Activated CD4-positive, CD25-positive, alpha-beta regulatory T cell treated with anti-CD3 and anti-CD28 coated beads, Interleukin-2, amount 50 U/mL, for 24 hours (primary cell): Measurements from ENCODE around the gene PLCG1.
"Not testable (repeated sequence)": the region's sequence is repeated elsewhere in the genome, so short reads cannot be mapped to it uniquely, and the experiment has no call there.

Experiments
- ATAC-seq, 2 donors: fragments of 150-1000 bp; cut with Tn5 transposase; one replicate each; pipeline ENCODE4 v1.10.0; 2021; ENCODE audit warnings: mild to moderate bottlenecking in 1 of 2, moderate library complexity in 1 of 2

The PLCG1 gene

DNA sequence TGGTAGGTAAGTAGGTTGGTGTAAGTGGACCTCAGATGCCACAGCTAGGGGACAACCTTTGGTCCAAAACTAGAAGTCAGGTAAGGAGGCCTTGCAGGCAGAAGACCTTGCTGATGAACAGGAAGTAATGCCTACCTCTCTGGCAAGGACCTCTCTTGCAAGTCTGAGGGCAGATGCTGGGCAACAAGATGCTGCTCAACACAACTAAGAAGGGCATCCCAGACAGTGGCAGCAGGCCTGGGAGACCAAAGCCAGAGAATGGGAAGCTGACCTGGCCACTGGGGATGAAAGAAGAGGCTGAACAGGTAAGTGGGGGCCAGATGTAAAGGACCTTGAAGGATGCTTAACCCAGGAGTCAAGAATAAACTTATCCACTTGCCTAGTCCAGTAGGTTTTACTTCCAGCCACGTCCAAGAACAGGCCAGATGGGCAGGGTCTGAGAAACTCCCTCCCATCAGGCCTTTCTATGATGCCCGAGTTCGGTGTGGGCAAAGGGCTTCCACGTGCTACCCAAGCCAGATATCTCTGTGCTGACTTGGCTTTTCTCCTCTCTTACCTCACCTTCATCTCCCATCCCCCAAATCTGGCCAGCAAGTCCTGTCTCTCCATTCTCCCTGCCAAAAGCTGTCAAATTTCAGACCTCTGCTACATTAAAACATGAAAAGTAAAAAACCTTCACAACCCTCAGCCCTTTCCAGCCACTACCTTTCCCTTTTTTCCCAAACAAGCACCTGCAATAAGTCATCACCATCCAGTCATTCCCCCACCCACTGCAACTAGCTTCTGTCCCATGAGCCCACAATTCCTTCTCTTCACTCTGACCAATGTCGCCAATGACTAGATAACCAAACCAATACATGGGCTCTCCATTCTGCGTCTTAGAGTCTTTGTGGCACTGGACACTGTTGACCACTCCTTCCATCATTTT is 11.5 kb upstream of the PLCG1 start:
- ATAC-seq = no peak

DNA sequence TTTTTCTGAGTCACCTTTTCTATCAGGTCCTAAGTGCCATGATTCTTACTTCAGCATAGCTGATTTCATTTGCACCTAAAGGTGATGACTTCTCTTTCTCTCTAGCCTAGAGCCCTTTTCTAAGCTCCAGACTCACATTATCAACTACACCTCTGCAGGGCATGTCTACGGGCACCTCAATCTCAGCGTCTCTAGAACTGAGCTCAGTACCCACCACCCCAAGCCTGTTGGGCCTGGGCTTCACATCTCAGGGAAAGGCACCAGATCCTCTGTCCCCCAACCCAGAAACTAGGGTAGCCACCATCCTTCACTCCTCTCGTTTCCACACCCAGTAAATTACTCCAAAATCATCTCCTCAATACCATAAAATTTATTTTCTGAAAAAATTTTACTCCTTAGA is 10.6 kb upstream of the PLCG1 start:
- ATAC-seq = no peak

DNA sequence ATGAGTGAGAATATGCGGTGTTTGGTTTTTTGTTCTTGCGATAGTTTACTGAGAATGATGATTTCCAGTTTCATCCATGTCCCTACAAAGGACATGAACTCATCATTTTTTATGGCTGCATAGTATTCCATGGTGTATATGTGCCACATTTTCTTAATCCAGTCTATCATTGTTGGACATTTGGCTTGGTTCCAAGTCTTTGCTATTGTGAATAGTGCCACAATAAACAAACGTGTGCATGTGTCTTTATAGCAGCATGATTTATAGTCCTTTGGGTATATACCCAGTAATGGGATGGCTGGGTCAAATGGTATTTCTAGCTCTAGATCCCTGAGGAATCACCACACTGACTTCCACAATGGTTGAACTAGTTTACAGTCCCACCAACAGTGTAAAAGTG is 9.0 kb upstream of the PLCG1 start:
- not testable (repeated sequence) for ATAC-seq

- no peak for ATAC-seq
These were observed 5.6 kb upstream of the PLCG1 start for GRCh38 chr20:41131594-41132387.

GRCh38 chr20:41132388-41132775 is 5.0 kb upstream of the PLCG1 start:
- ATAC-seq = not testable (repeated sequence)

GRCh38 chr20:41133709-41134361 is 3.5 kb upstream of the PLCG1 start:
- ATAC-seq = peak; percentile 37 to 40

DNA sequence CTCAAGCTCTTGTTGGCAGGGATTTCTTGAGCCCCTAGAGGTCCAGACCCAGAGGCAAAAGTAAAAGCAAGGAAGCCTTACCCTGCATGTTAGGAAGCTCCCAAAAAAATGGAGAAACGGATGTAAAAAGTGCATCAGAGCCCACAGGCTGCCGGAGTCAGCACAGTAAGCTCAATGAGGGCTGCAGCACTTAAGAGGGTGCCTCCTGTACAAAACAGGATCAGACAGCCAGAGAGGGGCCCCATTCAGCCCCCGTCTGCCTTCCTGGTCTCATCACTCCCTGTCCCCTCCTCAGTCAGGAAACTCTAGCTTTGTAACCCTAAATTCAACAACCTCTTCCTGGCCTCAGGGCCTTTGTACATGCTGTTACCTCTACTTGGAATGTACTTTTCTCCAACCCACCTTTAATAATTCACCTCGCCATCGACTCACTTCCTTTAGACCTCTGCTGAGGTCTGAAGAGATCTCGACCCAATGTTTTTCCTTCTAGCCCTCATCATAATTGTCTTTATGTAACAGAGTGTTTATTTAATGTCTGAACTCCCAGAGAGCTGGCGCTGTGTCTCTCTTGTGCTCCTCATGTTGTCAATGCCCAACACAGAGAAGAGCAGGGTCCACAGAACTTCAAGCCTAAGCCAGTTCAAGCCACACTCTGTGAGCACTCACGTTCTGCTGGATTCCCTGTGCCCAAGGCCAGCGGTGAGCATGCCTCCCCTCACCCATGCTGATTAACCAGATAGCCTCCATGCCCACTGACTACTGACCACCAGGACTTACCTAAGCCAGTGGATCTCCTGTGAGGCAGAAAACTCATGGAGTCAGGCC is 2.8 kb upstream of the PLCG1 start:
- ATAC-seq = no peak

GRCh38 chr20:41135187-41135887 is 2.0 kb upstream of the PLCG1 start:
- ATAC-seq = peak; percentile 8 to 17

DNA sequence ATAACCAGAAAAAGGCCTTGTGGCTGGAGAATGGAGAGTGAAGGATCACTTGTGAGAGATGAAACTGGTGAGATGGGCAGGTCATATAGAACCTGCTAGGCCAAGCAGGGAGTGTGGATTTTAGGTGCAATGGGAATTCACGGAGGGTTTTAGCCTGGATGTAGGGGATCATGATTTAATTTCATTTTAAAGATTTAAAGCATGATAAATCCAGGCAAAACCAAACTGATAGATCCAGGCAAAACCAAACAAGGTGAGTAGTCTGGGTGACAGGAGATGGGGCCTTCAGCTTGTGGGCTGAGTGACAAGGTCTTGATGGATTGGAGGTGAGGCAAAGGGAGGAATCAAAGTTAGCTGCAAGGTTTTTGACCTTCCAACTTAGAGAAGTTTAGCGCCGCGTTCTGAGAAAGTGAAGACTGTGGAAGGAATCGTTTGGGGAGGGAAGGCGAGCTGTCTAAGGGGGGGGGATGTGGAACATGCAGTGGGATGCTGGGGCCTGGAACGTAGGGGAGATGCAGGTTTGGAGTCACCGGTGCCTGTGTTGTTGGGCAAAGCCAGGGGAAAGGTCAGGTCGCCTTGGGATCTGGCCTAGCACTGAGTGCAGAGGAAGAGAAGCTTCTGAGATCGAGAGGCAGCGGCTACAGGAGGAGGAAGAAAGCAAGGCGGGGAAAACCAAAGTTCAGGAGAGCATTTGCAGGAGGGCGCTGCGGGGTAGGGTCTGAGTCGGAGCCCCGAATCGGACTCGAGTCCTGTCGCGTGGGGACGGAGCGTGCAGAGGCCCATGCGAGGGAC is 1.3 kb upstream of the PLCG1 start:
- no peak for ATAC-seq

GRCh38 chr20:41137614-41138474 is 501 bp downstream of the PLCG1 start:
- ATAC-seq = peak; percentile 11 to 15

DNA sequence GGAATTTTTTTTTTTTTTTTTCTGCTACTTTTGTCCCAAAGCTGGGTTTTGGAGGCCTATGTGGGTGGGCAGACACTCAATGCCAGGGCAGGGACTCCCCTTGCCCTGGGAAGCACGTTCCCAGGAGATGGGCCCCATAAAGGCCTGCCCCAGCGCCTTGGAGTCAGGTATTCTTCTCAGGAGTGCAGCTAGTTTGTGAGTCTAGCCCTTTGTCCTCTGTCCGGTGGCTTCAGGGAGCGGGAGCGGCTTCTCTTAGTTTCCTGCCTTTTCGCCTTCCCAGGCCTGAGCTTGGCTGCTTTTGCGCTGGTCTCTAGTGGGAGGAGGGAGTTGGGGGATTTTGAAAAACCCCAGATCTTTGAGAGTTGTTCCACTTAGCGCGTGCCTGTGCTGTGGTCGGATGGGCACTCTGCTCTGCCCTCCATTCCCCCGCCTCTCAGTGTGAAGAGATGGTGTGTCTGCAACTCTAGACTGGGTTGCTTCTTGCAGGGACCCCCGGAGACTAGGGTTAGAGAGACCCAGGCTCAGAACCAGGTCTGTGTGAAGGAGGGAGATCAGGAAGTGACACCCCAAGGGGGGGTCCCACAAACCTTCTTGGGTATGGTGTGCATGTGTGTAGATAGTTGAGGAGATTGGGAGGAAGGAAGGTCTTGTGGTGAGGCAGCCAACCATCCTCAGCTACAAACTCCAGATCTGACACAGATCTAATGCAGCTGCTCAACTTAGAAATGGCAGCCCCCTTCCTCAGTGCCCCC is 1.3 kb downstream of the PLCG1 start:
- no peak for ATAC-seq

GRCh38 chr20:41139227-41140093 is 2.1 kb downstream of the PLCG1 start:
- ATAC-seq = no peak

DNA sequence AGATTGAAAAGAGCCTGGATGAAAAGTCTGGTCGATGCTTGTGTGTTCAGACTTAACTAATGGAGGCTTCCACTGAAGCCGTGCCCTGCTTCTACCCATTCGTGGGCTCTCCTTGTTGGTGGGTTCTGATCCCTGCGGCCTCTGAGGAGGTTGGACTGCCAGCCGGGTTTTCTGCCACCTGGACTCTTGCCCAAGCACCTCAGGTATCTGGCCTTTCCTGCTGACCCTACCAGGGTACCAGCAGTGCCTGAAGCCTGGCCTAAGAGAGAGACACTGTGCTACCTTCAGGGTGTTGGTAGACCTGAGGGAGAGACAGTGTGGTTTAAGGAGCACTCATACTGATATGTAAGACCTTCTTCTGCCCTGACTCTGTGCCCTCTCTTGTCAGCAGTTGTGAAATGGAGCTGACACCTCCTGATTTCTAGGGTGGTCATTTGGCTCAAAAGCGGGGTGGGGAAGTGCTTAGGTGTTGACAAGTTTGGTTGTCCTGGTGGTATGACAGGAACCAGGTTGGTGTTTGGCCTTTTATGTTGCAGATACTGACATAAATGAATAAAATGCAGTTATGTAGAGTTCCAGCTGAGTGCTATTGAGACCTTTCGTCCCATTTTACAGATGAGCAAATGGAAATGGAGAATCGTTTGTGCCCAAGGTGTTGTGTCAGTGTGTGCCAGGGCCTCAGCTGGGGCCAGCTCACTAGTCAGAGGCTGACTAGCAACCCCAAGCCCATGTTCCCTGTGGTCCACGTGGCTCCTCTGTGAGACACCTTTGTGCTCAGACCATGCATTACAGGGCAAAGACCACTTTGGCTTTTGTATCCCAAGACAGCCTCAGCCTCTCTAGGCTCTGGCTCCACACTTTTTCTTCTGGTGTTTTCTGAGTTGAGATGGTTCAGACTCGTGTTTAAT is 3.1 kb downstream of the PLCG1 start:
- no peak for ATAC-seq

DNA sequence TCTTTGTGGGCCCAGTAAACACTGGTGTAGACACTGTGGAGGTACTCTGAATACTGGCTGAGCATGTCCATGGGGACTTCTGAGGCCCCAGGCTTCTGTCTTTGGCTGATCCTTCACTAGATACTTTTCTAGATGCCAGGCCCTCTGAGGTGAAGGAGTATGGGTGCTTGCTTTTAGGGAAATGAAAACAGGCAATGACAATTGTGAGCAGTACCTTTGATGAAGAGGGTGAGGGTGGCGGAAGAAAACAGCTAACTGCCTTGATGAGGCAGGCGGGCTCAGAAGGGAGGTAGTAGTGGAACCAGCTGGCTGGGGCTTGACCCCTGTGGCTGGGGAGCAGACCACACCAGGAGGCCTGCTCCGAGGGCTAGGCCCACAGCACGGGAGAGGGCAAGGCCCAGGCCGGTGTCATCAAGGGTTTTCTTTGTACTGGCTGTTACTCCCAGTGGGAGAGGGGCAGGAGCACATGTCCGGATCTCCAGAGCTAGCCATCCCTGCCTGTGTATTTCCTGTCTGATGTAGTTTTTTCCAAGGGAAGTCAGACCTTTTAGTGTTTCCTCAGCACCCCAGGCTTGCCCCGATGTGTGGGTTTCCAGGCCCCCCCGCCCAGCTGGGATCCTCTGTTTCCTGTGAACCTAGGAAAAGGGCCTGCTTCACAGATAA is 3.9 kb downstream of the PLCG1 start:
- ATAC-seq = no peak

DNA sequence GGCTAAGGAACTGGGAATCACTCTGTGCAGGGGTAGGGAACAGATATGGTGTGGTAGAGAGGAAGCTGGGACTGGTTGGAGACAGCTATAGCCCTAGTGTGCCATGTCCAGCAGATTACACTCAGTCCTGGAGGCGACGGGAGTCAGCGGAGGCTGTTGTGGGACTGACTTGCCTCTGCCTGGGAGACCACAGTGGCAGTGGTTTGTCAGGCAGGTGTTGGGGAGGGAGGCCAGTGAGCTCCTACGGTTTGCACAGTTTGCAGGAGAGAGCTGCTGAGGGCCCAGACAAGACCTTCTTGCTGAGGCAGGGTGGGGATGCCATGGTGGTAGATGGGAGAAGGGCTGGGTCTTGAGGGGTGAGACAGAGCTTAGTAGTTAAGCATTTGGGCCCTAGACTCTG is 4.9 kb downstream of the PLCG1 start:
- no peak for ATAC-seq

DNA sequence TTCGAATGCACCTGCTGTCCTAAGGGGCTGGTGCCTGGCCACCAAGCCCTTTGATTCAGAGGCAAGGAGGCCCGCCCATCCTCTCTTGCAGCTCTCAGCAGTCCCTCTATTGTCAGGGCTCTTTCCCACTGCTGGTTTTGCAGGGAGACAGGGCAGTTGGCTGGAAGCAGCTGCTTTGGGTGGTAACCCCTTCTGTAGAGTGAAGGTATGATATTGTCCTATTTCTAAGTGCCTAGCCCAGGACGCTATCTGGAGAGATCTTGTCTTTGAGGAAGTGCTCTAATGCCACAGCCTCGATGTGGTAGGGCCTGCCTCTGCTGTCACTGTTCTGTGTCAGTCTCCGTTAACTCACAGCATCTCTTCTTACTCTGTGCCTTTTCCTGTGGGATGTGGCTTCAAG is 5.6 kb downstream of the PLCG1 start:
- ATAC-seq = peak; percentile 36 to 52
